Measurements from ENCODE around the gene SC5D.

Gene SC5D

GRCh38 chr11:121328176-121328966, 35.8 kb downstream of the SC5D start:
- peak in 2 of 3 donors; percentile 9 to 13 for DNase-seq
- Histone ChIP-seq H3K36me3 (ENCODE audit: control insufficient read depth, insufficient read depth, low read length) (no peaks in the 10 kb centered on the region), H3K9me3 (ENCODE audit: control insufficient read depth, low read length) (no peaks in the 10 kb centered on the region), H3K27me3 (replicated peaks; ENCODE audit: control insufficient read depth, insufficient read depth, low read length, poor library complexity, severe bottlenecking) (no peaks in the 10 kb centered on the region), H3K27ac (ENCODE audit: insufficient read depth, low read length, poor library complexity, severe bottlenecking) (peak overlapping the region; percentile 24), H3K4me3 (ENCODE audit: insufficient read depth, low read depth, low read length, poor library complexity, severe bottlenecking) (no peak overlapping the region), H3K4me1 (ENCODE audit: control insufficient read depth, insufficient read depth, low read length, poor library complexity, severe bottlenecking) (peaks cover 19% of the 10 kb centered on the region)

GRCh38 chr11:121328967-121329679, 36.6 kb downstream of the SC5D start:
- Histone ChIP-seq H3K9me3 (ENCODE audit: control insufficient read depth, low read length) (no peaks in the 10 kb centered on the region), H3K36me3 (ENCODE audit: control insufficient read depth, insufficient read depth, low read length) (no peaks in the 10 kb centered on the region), H3K27ac (ENCODE audit: insufficient read depth, low read length, poor library complexity, severe bottlenecking) (no peak overlapping the region), H3K27me3 (replicated peaks; ENCODE audit: control insufficient read depth, insufficient read depth, low read length, poor library complexity, severe bottlenecking) (no peaks in the 10 kb centered on the region), H3K4me3 (ENCODE audit: insufficient read depth, low read depth, low read length, poor library complexity, severe bottlenecking) (no peak overlapping the region), H3K4me1 (ENCODE audit: control insufficient read depth, insufficient read depth, low read length, poor library complexity, severe bottlenecking) (peaks cover 19% of the 10 kb centered on the region)
- no peak for DNase-seq

- H3K4me1 ChIP-seq (ENCODE audit: control insufficient read depth, insufficient read depth, low read length, poor library complexity, severe bottlenecking) = peaks cover 19% of the 10 kb centered on the region
- no peaks in the 10 kb centered on the region for H3K27me3 ChIP-seq (replicated peaks; ENCODE audit: control insufficient read depth, insufficient read depth, low read length, poor library complexity, severe bottlenecking)
- no peaks in the 10 kb centered on the region for H3K36me3 ChIP-seq (ENCODE audit: control insufficient read depth, insufficient read depth, low read length)
- no peak overlapping the region for H3K27ac ChIP-seq (ENCODE audit: insufficient read depth, low read length, poor library complexity, severe bottlenecking)
- DNase-seq = no peak
- H3K4me3 ChIP-seq (ENCODE audit: insufficient read depth, low read depth, low read length, poor library complexity, severe bottlenecking) = no peak overlapping the region
- H3K9me3 ChIP-seq (ENCODE audit: control insufficient read depth, low read length) = no peaks in the 10 kb centered on the region
These were observed 37.3 kb downstream of the SC5D start for GRCh38 chr11:121329781-121330395.

GRCh38 chr11:121330614-121331435, 38.3 kb downstream of the SC5D start:
- Histone ChIP-seq H3K9me3 (ENCODE audit: control insufficient read depth, low read length) (no peaks in the 10 kb centered on the region), H3K27ac (ENCODE audit: insufficient read depth, low read length, poor library complexity, severe bottlenecking) (no peak overlapping the region), H3K27me3 (replicated peaks; ENCODE audit: control insufficient read depth, insufficient read depth, low read length, poor library complexity, severe bottlenecking) (no peaks in the 10 kb centered on the region), H3K36me3 (ENCODE audit: control insufficient read depth, insufficient read depth, low read length) (no peaks in the 10 kb centered on the region), H3K4me1 (ENCODE audit: control insufficient read depth, insufficient read depth, low read length, poor library complexity, severe bottlenecking) (peaks cover 19% of the 10 kb centered on the region), H3K4me3 (ENCODE audit: insufficient read depth, low read depth, low read length, poor library complexity, severe bottlenecking) (no peak overlapping the region)
- no peak for DNase-seq

- H3K4me3 ChIP-seq (ENCODE audit: insufficient read depth, low read depth, low read length, poor library complexity, severe bottlenecking) = no peak overlapping the region
- H3K36me3 ChIP-seq (ENCODE audit: control insufficient read depth, insufficient read depth, low read length) = no peaks in the 10 kb centered on the region
- no peaks in the 10 kb centered on the region for H3K9me3 ChIP-seq (ENCODE audit: control insufficient read depth, low read length)
- no peak for DNase-seq
- H3K4me1 ChIP-seq (ENCODE audit: control insufficient read depth, insufficient read depth, low read length, poor library complexity, severe bottlenecking) = no peaks in the 10 kb centered on the region
- no peaks in the 10 kb centered on the region for H3K27me3 ChIP-seq (replicated peaks; ENCODE audit: control insufficient read depth, insufficient read depth, low read length, poor library complexity, severe bottlenecking)
- no peak overlapping the region for H3K27ac ChIP-seq (ENCODE audit: insufficient read depth, low read length, poor library complexity, severe bottlenecking)
These were observed 42.6 kb downstream of the SC5D start for GRCh38 chr11:121334973-121335710.

DNA sequence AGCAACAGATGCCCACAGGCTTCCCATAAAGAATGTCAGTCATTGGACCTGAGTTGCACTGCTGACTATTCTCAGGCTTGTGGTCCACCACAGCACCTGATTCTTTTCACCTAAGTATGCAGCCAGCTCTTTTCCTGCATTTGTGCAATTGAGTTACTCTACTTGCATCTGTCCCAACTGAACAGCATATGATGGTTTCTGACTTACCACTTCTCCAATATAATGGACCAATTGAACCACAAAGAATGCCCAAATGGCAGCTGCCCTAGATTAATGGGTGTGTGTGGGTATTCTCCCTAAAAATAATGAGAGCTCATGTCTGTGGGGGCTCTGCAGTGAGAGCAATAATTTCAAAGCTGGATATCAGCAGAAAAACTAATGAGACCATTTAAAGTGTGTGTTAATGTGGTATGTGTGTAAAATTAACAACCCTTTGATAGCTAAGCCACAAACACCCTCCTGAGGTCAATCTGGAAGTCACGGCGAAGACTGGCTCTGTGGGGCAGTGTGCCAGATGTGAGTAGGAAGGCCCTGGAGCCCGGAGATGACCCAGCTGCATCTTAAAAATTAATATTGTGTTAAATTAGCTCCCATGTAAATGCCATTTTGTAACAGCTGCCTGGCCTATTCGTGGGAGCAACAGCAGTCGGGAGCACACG, 43.8 kb downstream of the SC5D start:
- H3K27ac ChIP-seq (ENCODE audit: insufficient read depth, low read length, poor library complexity, severe bottlenecking) = no peak overlapping the region
- no peaks in the 10 kb centered on the region for H3K9me3 ChIP-seq (ENCODE audit: control insufficient read depth, low read length)
- H3K36me3 ChIP-seq (ENCODE audit: control insufficient read depth, insufficient read depth, low read length) = no peaks in the 10 kb centered on the region
- no peaks in the 10 kb centered on the region for H3K4me1 ChIP-seq (ENCODE audit: control insufficient read depth, insufficient read depth, low read length, poor library complexity, severe bottlenecking)
- DNase-seq = no peak
- H3K27me3 ChIP-seq (replicated peaks; ENCODE audit: control insufficient read depth, insufficient read depth, low read length, poor library complexity, severe bottlenecking) = no peaks in the 10 kb centered on the region
- no peak overlapping the region for H3K4me3 ChIP-seq (ENCODE audit: insufficient read depth, low read depth, low read length, poor library complexity, severe bottlenecking)

DNA sequence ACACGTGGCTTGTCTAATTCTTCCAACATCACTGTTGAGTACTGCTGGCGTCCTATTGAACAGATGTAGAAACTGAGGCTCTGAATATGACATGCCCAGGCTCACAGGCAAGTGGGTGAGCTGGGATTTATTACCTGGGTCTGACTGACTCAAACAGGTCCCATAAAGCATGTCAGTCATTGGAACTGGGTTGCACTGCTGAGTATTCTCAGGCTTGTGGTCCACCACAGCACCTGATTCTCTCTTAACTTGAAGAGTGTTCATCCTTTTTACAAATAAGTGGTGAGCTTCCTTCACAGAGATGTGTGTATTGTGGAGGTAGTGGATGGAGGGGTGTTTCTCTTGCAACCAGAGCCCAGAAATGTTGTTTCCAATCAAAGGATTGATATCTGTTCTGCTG, 44.5 kb downstream of the SC5D start:
- Histone ChIP-seq H3K4me1 (ENCODE audit: control insufficient read depth, insufficient read depth, low read length, poor library complexity, severe bottlenecking) (peaks cover 3% of the 10 kb centered on the region), H3K9me3 (ENCODE audit: control insufficient read depth, low read length) (no peaks in the 10 kb centered on the region), H3K27ac (ENCODE audit: insufficient read depth, low read length, poor library complexity, severe bottlenecking) (no peak overlapping the region), H3K36me3 (ENCODE audit: control insufficient read depth, insufficient read depth, low read length) (no peaks in the 10 kb centered on the region), H3K4me3 (ENCODE audit: insufficient read depth, low read depth, low read length, poor library complexity, severe bottlenecking) (no peak overlapping the region), H3K27me3 (replicated peaks; ENCODE audit: control insufficient read depth, insufficient read depth, low read length, poor library complexity, severe bottlenecking) (no peaks in the 10 kb centered on the region)
- DNase-seq = no peak

- H3K4me3 ChIP-seq (ENCODE audit: insufficient read depth, low read depth, low read length, poor library complexity, severe bottlenecking) = no peak overlapping the region
- H3K9me3 ChIP-seq (ENCODE audit: control insufficient read depth, low read length) = no peaks in the 10 kb centered on the region
- H3K36me3 ChIP-seq (ENCODE audit: control insufficient read depth, insufficient read depth, low read length) = no peaks in the 10 kb centered on the region
- H3K4me1 ChIP-seq (ENCODE audit: control insufficient read depth, insufficient read depth, low read length, poor library complexity, severe bottlenecking) = peaks cover 3% of the 10 kb centered on the region
- no peak overlapping the region for H3K27ac ChIP-seq (ENCODE audit: insufficient read depth, low read length, poor library complexity, severe bottlenecking)
- H3K27me3 ChIP-seq (replicated peaks; ENCODE audit: control insufficient read depth, insufficient read depth, low read length, poor library complexity, severe bottlenecking) = no peaks in the 10 kb centered on the region
- DNase-seq = no peak
These were observed 45.2 kb downstream of the SC5D start for GRCh38 chr11:121337740-121338272.

DNA sequence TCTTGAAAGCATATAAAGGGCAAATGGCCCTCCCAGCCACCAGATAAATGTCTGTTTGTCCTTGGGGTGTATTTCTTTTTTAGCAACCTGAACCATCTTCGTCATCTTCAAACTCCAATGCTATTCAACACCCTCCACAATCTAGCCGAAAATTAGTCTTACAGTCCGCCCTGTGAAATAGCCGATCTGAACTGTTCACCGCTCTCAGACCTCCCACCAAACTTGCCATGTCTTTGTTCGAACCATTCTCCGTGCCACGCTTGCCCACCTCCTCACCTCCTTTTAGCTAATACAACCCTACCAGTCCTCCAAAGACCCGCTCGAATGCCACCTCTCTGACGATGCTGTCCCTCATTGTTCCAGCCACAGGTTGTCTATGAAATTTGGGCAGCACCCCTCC, 46.0 kb downstream of the SC5D start:
- Histone ChIP-seq H3K9me3 (ENCODE audit: control insufficient read depth, low read length) (no peaks in the 10 kb centered on the region), H3K27ac (ENCODE audit: insufficient read depth, low read length, poor library complexity, severe bottlenecking) (no peak overlapping the region), H3K36me3 (ENCODE audit: control insufficient read depth, insufficient read depth, low read length) (no peaks in the 10 kb centered on the region), H3K4me1 (ENCODE audit: control insufficient read depth, insufficient read depth, low read length, poor library complexity, severe bottlenecking) (peaks cover 3% of the 10 kb centered on the region), H3K27me3 (replicated peaks; ENCODE audit: control insufficient read depth, insufficient read depth, low read length, poor library complexity, severe bottlenecking) (no peaks in the 10 kb centered on the region), H3K4me3 (ENCODE audit: insufficient read depth, low read depth, low read length, poor library complexity, severe bottlenecking) (no peak overlapping the region)
- DNase-seq = no peak
